Ectodermal cell (in vitro differentiated cells): Measurements from ENCODE around the gene KPNB1.

Experiments used
- H3K27ac ChIP-seq: 2 replicates; pipeline ENCODE4 v1.7.0; 2013; ENCODE audit warnings: mild to moderate bottlenecking, low read depth, low read length; ENCODE audit not compliant: insufficient read depth, poor library complexity, severe bottlenecking
- H3K27me3 ChIP-seq: 2 replicates; pipeline ENCODE4 v1.7.0; 2013; ENCODE audit warnings: mild to moderate bottlenecking, low read length; ENCODE audit not compliant: insufficient read depth, control insufficient read depth, poor library complexity, severe bottlenecking
- H3K36me3 ChIP-seq: one replicate; pipeline ENCODE4 v1.7.0; 2013; ENCODE audit warnings: low read length; ENCODE audit not compliant: control insufficient read depth, insufficient read depth
- H3K4me1 ChIP-seq: one replicate; pipeline ENCODE4 v1.7.0; 2013; ENCODE audit warnings: low read length; ENCODE audit not compliant: control insufficient read depth, insufficient read depth
- H3K4me3 ChIP-seq: 2 replicates; pipeline ENCODE4 v1.7.0; 2013; ENCODE audit warnings: low read depth, low read length, control low read depth; ENCODE audit not compliant: insufficient read depth
- H3K9me3 ChIP-seq: 2 replicates; pipeline ENCODE4 v1.7.0; 2013; ENCODE audit warnings: mild to moderate bottlenecking, low read length, moderate library complexity; ENCODE audit not compliant: control insufficient read depth
- WGBS, 2 experiments: methylation state at CpG; one replicate each; pipeline ENCODE4 v1.1.7; 2013; ENCODE audit warnings: missing lambda C conversion rate in 2 of 2; 5-methylcytosine and 5-hydroxymethylcytosine counted together

Gene KPNB1

GRCh38 chr17:47653442-47653841 is 3.7 kb downstream of the KPNB1 start:
- Histone ChIP-seq H3K36me3 (peaks cover 65% of the 10 kb centered on the region), H3K27ac (no peak overlapping the region), H3K4me3 (no peak overlapping the region), H3K27me3 (no peaks in the 10 kb centered on the region), H3K4me1 (peaks cover 4% of the 10 kb centered on the region), H3K9me3 (no peaks in the 10 kb centered on the region)
- whole genome bisulfite sequencing, 2 experiments = 72 to 74% methylated on average over 2 of the region's 2 CpGs

- Histone ChIP-seq H3K27me3 (no peaks in the 10 kb centered on the region), H3K27ac (no peak overlapping the region), H3K4me1 (no peaks in the 10 kb centered on the region), H3K36me3 (peaks cover 78% of the 10 kb centered on the region), H3K9me3 (no peaks in the 10 kb centered on the region), H3K4me3 (no peak overlapping the region)
- WGBS, 2 experiments = 91 to 96% methylated on average over 6 of the region's 6 CpGs
These were observed 5.3 kb downstream of the KPNB1 start for GRCh38 chr17:47654991-47655390.

- Histone ChIP-seq H3K27me3 (no peaks in the 10 kb centered on the region), H3K4me3 (no peak overlapping the region), H3K9me3 (no peaks in the 10 kb centered on the region), H3K27ac (no peak overlapping the region), H3K36me3 (peaks cover 81% of the 10 kb centered on the region), H3K4me1 (no peaks in the 10 kb centered on the region)
- 98 to 100% methylated on average over 6 of the region's 6 CpGs for WGBS, 2 experiments
These were observed 10.4 kb downstream of the KPNB1 start for GRCh38 chr17:47660064-47660492.

- no peak overlapping the region for H3K4me3 ChIP-seq
- H3K36me3 ChIP-seq = peaks cover 67% of the 10 kb centered on the region
- H3K9me3 ChIP-seq = no peaks in the 10 kb centered on the region
- no peak overlapping the region for H3K27ac ChIP-seq
- H3K27me3 ChIP-seq = no peaks in the 10 kb centered on the region
- 64% methylated on average over 6 of the region's 6 CpGs for WGBS, 2 experiments
- H3K4me1 ChIP-seq = no peaks in the 10 kb centered on the region
These were observed 14.3 kb downstream of the KPNB1 start for GRCh38 chr17:47663912-47664623.

- Histone ChIP-seq H3K27ac (no peak overlapping the region), H3K4me3 (no peak overlapping the region), H3K27me3 (no peaks in the 10 kb centered on the region), H3K4me1 (no peaks in the 10 kb centered on the region), H3K36me3 (peaks cover 67% of the 10 kb centered on the region), H3K9me3 (no peaks in the 10 kb centered on the region)
These were observed 14.9 kb downstream of the KPNB1 start for GRCh38 chr17:47664624-47664941.

GRCh38 chr17:47665655-47666054 is 15.9 kb downstream of the KPNB1 start:
- H3K27me3 ChIP-seq = no peaks in the 10 kb centered on the region
- H3K36me3 ChIP-seq = peaks cover 71% of the 10 kb centered on the region
- no peaks in the 10 kb centered on the region for H3K9me3 ChIP-seq
- H3K27ac ChIP-seq = no peak overlapping the region
- no peaks in the 10 kb centered on the region for H3K4me1 ChIP-seq
- no peak overlapping the region for H3K4me3 ChIP-seq
- 92 to 95% methylated on average over 3 of the region's 3 CpGs for WGBS, 2 experiments

GRCh38 chr17:47669081-47669480 is 19.4 kb downstream of the KPNB1 start:
- Histone ChIP-seq H3K36me3 (peaks cover 68% of the 10 kb centered on the region), H3K4me1 (no peaks in the 10 kb centered on the region), H3K4me3 (no peak overlapping the region), H3K9me3 (no peaks in the 10 kb centered on the region), H3K27ac (no peak overlapping the region), H3K27me3 (no peaks in the 10 kb centered on the region)
- WGBS, 2 experiments = 91 to 98% methylated on average over 4 of the region's 4 CpGs

- Histone ChIP-seq H3K27ac (no peak overlapping the region), H3K4me3 (no peak overlapping the region), H3K36me3 (peaks cover 74% of the 10 kb centered on the region)
These were observed 20.3 kb downstream of the KPNB1 start for GRCh38 chr17:47670064-47670463.

GRCh38 chr17:47674499-47674898 is 24.8 kb downstream of the KPNB1 start:
- Histone ChIP-seq H3K4me3 (no peak overlapping the region), H3K4me1 (no peaks in the 10 kb centered on the region), H3K9me3 (no peaks in the 10 kb centered on the region), H3K27ac (no peak overlapping the region), H3K36me3 (peaks cover 89% of the 10 kb centered on the region), H3K27me3 (no peaks in the 10 kb centered on the region)
- 92 to 96% methylated on average over 4 of the region's 4 CpGs for WGBS, 2 experiments

More at GRCh38 chr17:47670064-47670463, 20.3 kb downstream of the KPNB1 start:
- H3K27me3 ChIP-seq = no peaks in the 10 kb centered on the region
- H3K9me3 ChIP-seq = no peaks in the 10 kb centered on the region
- no peaks in the 10 kb centered on the region for H3K4me1 ChIP-seq
- WGBS, 2 experiments = 95 to 98% methylated on average over 1 of the region's 1 CpG

- Histone ChIP-seq H3K36me3 (peaks cover 87% of the 10 kb centered on the region), H3K9me3 (no peaks in the 10 kb centered on the region), H3K4me1 (no peaks in the 10 kb centered on the region), H3K27me3 (no peaks in the 10 kb centered on the region), H3K4me3 (no peak overlapping the region), H3K27ac (no peak overlapping the region)
- WGBS, 2 experiments = 94% methylated on average over 2 of the region's 2 CpGs
These were observed 25.9 kb downstream of the KPNB1 start for GRCh38 chr17:47675380-47676198.
